HepG2 (cell line): ENCODE data around the gene NEGR1. TPM values are rescaled to one million over a fixed set of nuclear protein-coding genes. Genes with fewer than 3 reads are reported as not detected.

Experiments
- ATAC-seq: fragments of 200-7000 bp; cut with Tn5 transposase; 3 replicates; pipeline ENCODE4 v1.9.1; 2020; ENCODE audit warnings: mild to moderate bottlenecking, moderate library complexity
- BruUV-seq: library from RNA; stranded (reverse); fragments of 400-500 nt; replicated peaks from 2 replicates; lab custom pipeline; 2021; lab: Mats Ljungman, UMichigan
- CTCF ChIA-PET: fragments of 300-600 bp; formaldehyde crosslinking; extraction: SDS; loops from one replicate; lab custom pipeline; 2021; ENCODE audit warnings: low total read pairs, inconsistent platforms, low intra/inter-chr PET ratio; lab: Yijun Ruan, JAX
- POLR2A ChIA-PET: fragments of 350-600 bp; sonication (Branson Sonifier 250); formaldehyde crosslinking; loops from one replicate; lab custom pipeline; 2020; ENCODE audit warnings: antibody characterized with exemption, inconsistent platforms; lab: Yijun Ruan, JAX
- DNase-seq: peaks from one replicate; pipeline ENCODE4 v3.0.0-alpha.2; 2015; ENCODE audit warnings: low spot score
- FAIRE-seq: peaks from 3 replicates; lab custom pipeline; 2011; peaks lifted over from hg19 to GRCh38; lab: Jason Lieb, UNC
- H2AFZ ChIP-seq: one replicate; pipeline ENCODE4 v1.6.1; 2011; ENCODE audit warnings: low read length, inconsistent platforms
- H3K27ac ChIP-seq: fragments of 300-600 bp; 3 replicates; pipeline ENCODE4 v1.8.0; 2011; ENCODE audit warnings: mixed run types, mild to moderate bottlenecking, mixed read lengths, low read length, inconsistent platforms; ENCODE audit not compliant: insufficient read depth; ENCODE audit errors: extremely low read length
- H3K27me3 ChIP-seq, 2 experiments: fragments of 200-600 bp in 1 of 2; 2 replicates in 1 of 2; 3 replicates in 1 of 2; pipeline versions ENCODE4 v1.6.0 to v1.8.0; 2011; ENCODE audit warnings: low read length in 2 of 2, mild to moderate bottlenecking in 2 of 2, moderate library complexity in 2 of 2, inconsistent platforms in 1 of 2; ENCODE audit not compliant: insufficient read depth in 2 of 2, control insufficient read depth in 1 of 2
- H3K36me3 ChIP-seq, 2 experiments: fragments of 200-600 bp in 1 of 2; replicated peaks in 1 of 2; 2 replicates in 1 of 2; 3 replicates in 1 of 2; pipeline versions ENCODE4 v1.5.1 to v1.8.0; 2011; ENCODE audit warnings: low read length in 2 of 2, inconsistent platforms in 1 of 2; ENCODE audit not compliant: insufficient read depth in 2 of 2, control insufficient read depth in 1 of 2
- H3K4me1 ChIP-seq: 2 replicates; pipeline ENCODE4 v1.5.1; 2012; ENCODE audit warnings: low read length, inconsistent platforms; ENCODE audit not compliant: insufficient read depth
- H3K4me2 ChIP-seq: 2 replicates; pipeline ENCODE4 v1.6.0; 2011; ENCODE audit warnings: low read depth, low read length, inconsistent platforms
- H3K4me3 ChIP-seq, 3 experiments: fragments of 200-600 bp in 1 of 3; sonication (generic), shearing (Covaris generic) in 1 of 3; replicated peaks in 1 of 3; 2 replicates each; pipeline ENCODE4 v1.5.1; 2011 to 2016; ENCODE audit warnings: low read length in 3 of 3, inconsistent platforms in 2 of 3, low read depth in 2 of 3, mild to moderate bottlenecking in 2 of 3, control low read depth in 1 of 3, mixed read lengths in 1 of 3; ENCODE audit not compliant: insufficient read depth in 1 of 3
- H3K79me2 ChIP-seq: one replicate; pipeline ENCODE4 v1.6.1; 2011; ENCODE audit warnings: low read length, inconsistent platforms; ENCODE audit not compliant: insufficient read depth
- H3K9ac ChIP-seq: 2 replicates; pipeline ENCODE4 v1.6.0; 2011; ENCODE audit warnings: mild to moderate bottlenecking, low read depth, low read length, inconsistent platforms; ENCODE audit not compliant: insufficient read depth
- H3K9me3 ChIP-seq: 2 replicates; pipeline ENCODE4 v1.5.1; 2012; ENCODE audit warnings: mild to moderate bottlenecking, low read length
- H4K20me1 ChIP-seq: 2 replicates; pipeline ENCODE4 v1.6.0; 2011; ENCODE audit warnings: inconsistent platforms, mild to moderate bottlenecking, low read length, moderate library complexity; ENCODE audit not compliant: insufficient read depth
- CSRNP2 ChIP-seq: sonication (generic); formaldehyde crosslinking; conservative IDR thresholded peaks from 2 replicates; pipeline ENCODE4 v1.8.0; 2022; ENCODE audit warnings: low read depth, missing genetic modification reagents
- DBP ChIP-seq: sonication (generic); formaldehyde crosslinking; IDR thresholded peaks from 2 replicates; pipeline ENCODE4 v1.4.0; 2020; ENCODE audit warnings: missing genetic modification reagents; ENCODE audit errors: not compliant biosample characterization
- MTERF4 ChIP-seq: sonication (generic); formaldehyde crosslinking; IDR thresholded peaks from 2 replicates; pipeline ENCODE4 v1.8.0; 2023; ENCODE audit warnings: mild to moderate bottlenecking, missing genetic modification reagents
- NFE2L2 ChIP-seq: fragments of 150-350 bp; IDR thresholded peaks from 2 replicates; pipeline ENCODE4 v1.6.1; 2014; ENCODE audit warnings: low read length
- PAX8 ChIP-seq: sonication (generic); formaldehyde crosslinking; IDR thresholded peaks from 2 replicates; pipeline ENCODE4 v1.8.0; 2022; ENCODE audit warnings: mild to moderate bottlenecking, missing genetic modification reagents, borderline replicate concordance
- in situ Hi-C: cut with HindIII; loops from 2 replicates; pipeline ENCODE4 v1.10.0; 2017; ENCODE audit warnings: low pct_unique_long_range_greater_than_20kb; ENCODE audit not compliant: extremely low pct_ligation_motif_present
- intact Hi-C: fragments of 100-400 bp; cut with micrococcal nuclease; formaldehyde crosslinking; loops from one replicate; pipeline ENCODE4 v1.10.0; 2022; ENCODE audit not compliant: unreplicated experiment
- polyA plus RNA-seq, 8 experiments: library from polyadenylated mRNA; depleted of rRNA in 3 of 8; stranded (reverse) in 7 of 8; unstranded in 1 of 8; fragments of >200 nt; fragmentation: Illumina TruSeq in 4 of 8; extraction: Trizol in 4 of 8; gene quantifications; 2 replicates each; pipeline versions ENCODE4 v1.2.1 to v1.2.3, GENCODE V29; 2011 to 2016; ENCODE audit warnings: low read depth in 4 of 8, missing spikeins in 1 of 8, mixed read lengths in 1 of 8; ENCODE audit not compliant: insufficient read depth in 1 of 8
- total RNA-seq, 5 experiments: library from RNA; depleted of rRNA; stranded (reverse); fragments of >200 nt; fragmentation: Illumina TruSeq; extraction: Trizol; gene quantifications; 2 replicates each; pipeline ENCODE4 v1.2.3, GENCODE V29; 2016; ENCODE audit warnings: low read depth in 1 of 5

Gene NEGR1
- total and polyA plus RNA-seq, 2 of the 13 experiments (the other 11 are each of a cell fraction or from before 2014, with no cell fraction given): not detected

GRCh38 chr1:71711456-71711855, 570.9 kb downstream of the NEGR1 start:
- no peaks in the 10 kb centered on the region for H3K27me3 ChIP-seq
- ATAC-seq (no peak), FAIRE-seq (no peak), DNase-seq (no peak)
- no peak overlapping the region for H3K4me3 ChIP-seq
- no peaks in the 10 kb centered on the region for H3K4me1 ChIP-seq
- in situ Hi-C loops (no loop called here), intact Hi-C loops (no loop called here)
- ChIA-PET CTCF (no interaction called here), POLR2A (no interaction called here)
- no peaks in the 10 kb centered on the region for H3K36me3 ChIP-seq
- no peak overlapping the region for H3K27ac ChIP-seq
- H4K20me1 ChIP-seq: no peaks in the 10 kb centered on the region
- H2AFZ ChIP-seq: no peak overlapping the region
- no peak overlapping the region for H3K9ac ChIP-seq
- no TSS peak for BruUV-seq
- H3K9me3 ChIP-seq: peaks cover 64% of the 10 kb centered on the region
- no peaks in the 10 kb centered on the region for H3K79me2 ChIP-seq
- TF ChIP-seq NFE2L2 (no peak), CSRNP2 (no peak), DBP (CRISPR knock-in tag) (no peak), MTERF4 (CRISPR knock-in tag) (no peak), PAX8 (CRISPR knock-in tag) (no peak)
- no peak overlapping the region for H3K4me2 ChIP-seq
